A549 (cell line): ENCODE data around the gene TAF13. TPM values are rescaled to one million over a fixed set of nuclear protein-coding genes. Genes with fewer than 3 reads are reported as not detected.

ENCODE experiments used
- ATAC-seq, 2 experiments: fragments of 200-7000 bp in 1 of 2; fragments of >200 bp in 1 of 2; cut with Nextera tagmentation in 1 of 2; cut with Tn5 transposase in 1 of 2; 3 replicates each; pipeline versions ENCODE4 v1.8.0 to v1.9.1; 2018 to 2020; ENCODE audit warnings: mild to moderate bottlenecking in 1 of 2, moderate library complexity in 1 of 2
- CTCF ChIA-PET: fragments of 300-600 bp; sonication (Branson Sonifier 250); formaldehyde crosslinking; extraction: SDS; loops from one replicate; lab custom pipeline; 2021; ENCODE audit warnings: antibody characterized with exemption, inconsistent platforms; lab: Yijun Ruan, JAX
- POLR2A ChIA-PET: fragments of 350-600 bp; formaldehyde crosslinking; extraction: SDS; loops from one replicate; lab custom pipeline; 2021; ENCODE audit warnings: antibody characterized with exemption, inconsistent platforms; lab: Yijun Ruan, JAX
- DNase-seq, 2 experiments: peaks; one replicate each; pipeline versions ENCODE4 v3.0.0 to v3.0.0-alpha.2; 2011 to 2016; ENCODE audit warnings: low read depth in 1 of 2, low spot score in 1 of 2
- FAIRE-seq: peaks from 2 replicates; lab custom pipeline; 2011; peaks lifted over from hg19 to GRCh38; lab: Jason Lieb, UNC
- H3K27ac ChIP-seq, 2 experiments: fragments of >200 bp; sonication (Bioruptor Twin); formaldehyde crosslinking; 3 replicates each; pipeline ENCODE4 v1.5.1; 2016 to 2017
- H3K4me1 ChIP-seq: fragments of >200 bp; sonication (Bioruptor Twin); formaldehyde crosslinking; 3 replicates; pipeline ENCODE4 v1.6.1; 2016
- H3K4me2 ChIP-seq: fragments of >200 bp; sonication (Bioruptor Twin); formaldehyde crosslinking; 3 replicates; pipeline ENCODE4 v1.6.1; 2016
- H3K4me3 ChIP-seq: fragments of >200 bp; sonication (Bioruptor Twin); formaldehyde crosslinking; 3 replicates; pipeline ENCODE4 v1.5.1; 2016
- H3K9me3 ChIP-seq: fragments of >200 bp; sonication (Bioruptor Twin); formaldehyde crosslinking; 3 replicates; pipeline ENCODE4 v1.6.1; 2016
- BCL3 ChIP-seq: fragments of >200 bp; sonication (Bioruptor Twin); formaldehyde crosslinking; IDR thresholded peaks from 3 replicates; pipeline ENCODE4 v1.6.1; 2016
- BHLHE40 ChIP-seq: IDR thresholded peaks from 2 replicates; pipeline ENCODE4 v1.6.1; 2012; ENCODE audit warnings: low read depth, low read length, inconsistent platforms
- CBX8 ChIP-seq: fragments of 200-600 bp; sonication (generic); IDR thresholded peaks from 2 replicates; pipeline ENCODE4 v1.6.1; 2016
- CEBPB ChIP-seq, 2 experiments: fragments of >200 bp in 1 of 2; sonication (Bioruptor Twin) in 1 of 2; formaldehyde crosslinking in 1 of 2; IDR thresholded peaks; 2 replicates each; pipeline ENCODE4 v1.6.1; 2012 to 2016
- EHF ChIP-seq: fragments of 250-450 bp; sonication (Bioruptor Pico); IDR thresholded peaks from 2 replicates; pipeline ENCODE4 v1.5.0; 2020; ENCODE audit warnings: mild to moderate bottlenecking
- ELK1 ChIP-seq: fragments of 150-350 bp; IDR thresholded peaks from 2 replicates; pipeline ENCODE4 v1.6.1; 2014; ENCODE audit warnings: low read depth, mild to moderate bottlenecking, low read length
- HMGXB4 ChIP-seq: fragments of 250-450 bp; sonication (Bioruptor Pico); IDR thresholded peaks from 2 replicates; pipeline ENCODE4 v1.5.0; 2021; ENCODE audit warnings: mild to moderate bottlenecking, moderate library complexity, borderline replicate concordance
- KDM1A ChIP-seq: fragments of 200-600 bp; sonication (generic); IDR thresholded peaks from 2 replicates; pipeline ENCODE4 v1.6.1; 2016; ENCODE audit warnings: low read depth, mild to moderate bottlenecking
- NPAS2 ChIP-seq: fragments of 250-450 bp; sonication (Bioruptor Pico); IDR thresholded peaks from 2 replicates; pipeline ENCODE4 v1.8.0; 2022; ENCODE audit warnings: mild to moderate bottlenecking, moderate library complexity, borderline replicate concordance
- NR3C1 ChIP-seq: fragments of >200 bp; sonication (Bioruptor Twin); formaldehyde crosslinking; IDR thresholded peaks from 3 replicates; pipeline ENCODE4 v1.6.1; 2017
- PBX3 ChIP-seq: IDR thresholded peaks from 2 replicates; pipeline ENCODE4 v1.6.1; 2012
- RCOR1 ChIP-seq: fragments of 150-350 bp; IDR thresholded peaks from 2 replicates; pipeline ENCODE4 v1.6.1; 2014; ENCODE audit warnings: antibody characterized with exemption, low read length, low read depth
- REST ChIP-seq: fragments of 200-600 bp; sonication (generic); IDR thresholded peaks from 2 replicates; pipeline ENCODE4 v1.6.1; 2016; ENCODE audit warnings: antibody characterized with exemption, mild to moderate bottlenecking, moderate library complexity
- RNF2 ChIP-seq: fragments of 200-600 bp; sonication (generic); IDR thresholded peaks from 2 replicates; pipeline ENCODE4 v1.6.1; 2016; ENCODE audit warnings: low read depth, mild to moderate bottlenecking, antibody characterized with exemption, moderate library complexity, borderline replicate concordance
- SMC3 ChIP-seq: fragments of >200 bp; sonication (Bioruptor Twin); formaldehyde crosslinking; IDR thresholded peaks from 3 replicates; pipeline ENCODE4 v1.6.1; 2018; ENCODE audit warnings: inconsistent platforms
- SREBF2 ChIP-seq: fragments of 450-650 bp; IDR thresholded peaks from 2 replicates; pipeline ENCODE4 v1.6.1; 2014; ENCODE audit warnings: mild to moderate bottlenecking, moderate library complexity
- USF2 ChIP-seq: fragments of 450-650 bp; IDR thresholded peaks from 2 replicates; pipeline ENCODE4 v1.6.1; 2014; ENCODE audit warnings: antibody characterized with exemption
- WGBS: methylation state at CpG from one replicate; pipeline ENCODE4 v1.1.6; 2017; ENCODE audit errors: missing lambda C conversion rate; 5-methylcytosine and 5-hydroxymethylcytosine counted together
- polyA plus RNA-seq, 4 experiments: library from polyadenylated mRNA; depleted of rRNA in 3 of 4; stranded (reverse); fragments of >200 nt; fragmentation: RNase III in 1 of 4; extraction: RNeasy Plus Mini Kit Qiagen cat#74134 plus additional on column Dnase treatment in 1 of 4; gene quantifications; 2 replicates in 3 of 4; 3 replicates in 1 of 4; pipeline ENCODE4 v1.2.3, GENCODE V29; 2011 to 2017

TAF13 gene
- polyA plus RNA-seq, 2 of the 4 experiments (the other 2 are of a cell fraction): 46.7 to 50.5 TPM

- ChIA-PET POLR2A (interaction anchor here (0.5 kb wide), 1 partner anchor 43 kb away, joined by 4 read pairs; the partner anchor contains the start of gene WDR47), CTCF (interaction anchor here (1.0 to 2.1 kb wide), 4 partner anchors 9 to 28 kb away, joined by 3 to 7 read pairs (median 6); partner anchors contain the start of gene TAF13)
- Histone ChIP-seq H3K27ac (no peak overlapping the region), H3K4me2 (no peak overlapping the region), H3K9me3 (no peaks in the 10 kb centered on the region)
- ATAC-seq: no peak
- DNase-seq: no peak
- no peak for TF ChIP-seq RCOR1
- no peak for TF ChIP-seq BHLHE40
- no peak for TF ChIP-seq SREBF2
- no peak for TF ChIP-seq ELK1
- no peak for TF ChIP-seq EHF
- TF ChIP-seq USF2: no peak
- TF ChIP-seq BCL3: no peak
- no peak for TF ChIP-seq NPAS2 (CRISPR knock-in tag)
- no peak for TF ChIP-seq RNF2
- no peak for TF ChIP-seq PBX3
- TF ChIP-seq NR3C1: no peak
- no peak for TF ChIP-seq CEBPB (IDR thresholded peaks at IDR 0.05)
- TF ChIP-seq, all 56 proteins: peak for 0
- no peak overlapping the region for H3K4me3 ChIP-seq
- FAIRE-seq: no peak
- 86% methylated on average over 13 of the region's 13 CpGs for WGBS
- no peaks in the 10 kb centered on the region for H3K4me1 ChIP-seq
Measured at GRCh38 chr1:109084563-109085517, 9.0 kb upstream of the TAF13 start.

GRCh38 chr1:109083923-109084322, 8.1 kb upstream of the TAF13 start:
- ATAC-seq (no peak), DNase-seq (no peak), FAIRE-seq (no peak)
- ChIA-PET POLR2A (no interaction called here), CTCF (interaction anchor here (1.1 to 2.1 kb wide), 3 partner anchors 16 to 29 kb away, joined by 3 to 7 read pairs (median 7); a partner anchor contains a TSS)
- 22% methylated on average over 1 of the region's 1 CpG for WGBS
- H3K4me2 ChIP-seq: no peak overlapping the region
- no peak overlapping the region for H3K27ac ChIP-seq
- no peaks in the 10 kb centered on the region for H3K9me3 ChIP-seq
- no peaks in the 10 kb centered on the region for H3K4me1 ChIP-seq
- no peak overlapping the region for H3K4me3 ChIP-seq
- TF ChIP-seq KDM1A (no peak), HMGXB4 (CRISPR knock-in tag) (no peak), CBX8 (no peak), NR3C1 (no peak), SMC3 (no peak), REST (no peak)
